ENCODE results near the gene STAT5B.
A peak's percentile ranks its signal among the peaks of the same experiment; 100 is the strongest.
"Not testable (repeated sequence)": the region's sequence is repeated elsewhere in the genome, so short reads cannot be mapped to it uniquely, and the experiment has no call there.

The STAT5B gene

DNA sequence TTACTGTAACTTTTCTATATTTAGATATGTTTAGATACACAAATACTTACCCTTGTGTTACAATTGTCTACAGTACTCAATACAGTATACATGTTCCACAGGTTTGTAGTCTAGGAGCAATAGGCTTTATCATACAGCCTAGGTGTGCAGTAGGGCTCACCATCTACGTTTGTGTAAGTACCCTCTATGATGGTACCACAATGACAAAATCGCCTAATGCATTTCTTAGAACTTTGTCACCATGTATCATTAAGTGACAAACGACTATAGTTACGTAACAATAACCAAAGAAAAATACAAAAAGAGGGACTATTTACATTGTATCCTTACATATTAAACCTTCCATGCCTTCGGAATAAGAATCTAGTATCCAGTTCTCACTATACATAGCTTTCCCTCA lies 8.0 kb downstream of the STAT5B start:
- no peak for DNase-seq (ENCODE audit: low read depth, low spot score)

- no peak for DNase-seq (ENCODE audit: low read depth, low spot score)
Measured at GRCh38 chr17:42266918-42267766, 9.0 kb downstream of the STAT5B start.

DNA sequence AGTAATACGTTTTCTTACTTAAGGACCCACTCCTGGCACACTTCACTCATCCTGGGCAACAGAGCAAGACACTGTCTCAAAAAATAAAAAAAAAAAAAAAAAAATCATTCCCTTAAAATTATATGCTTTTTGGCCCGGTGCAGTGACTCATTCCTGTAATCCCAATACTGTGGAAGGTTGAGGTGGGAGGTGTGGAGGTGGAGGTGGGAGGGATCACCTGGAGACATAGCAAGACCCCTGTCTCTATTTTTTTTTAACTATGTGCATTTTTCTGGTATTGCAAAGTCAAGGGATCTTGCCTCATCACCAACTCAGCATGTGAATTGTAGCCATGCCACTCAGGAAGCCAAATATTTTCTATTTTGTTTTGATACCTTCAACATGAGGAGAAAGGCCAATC lies 9.7 kb downstream of the STAT5B start:
- DNase-seq (ENCODE audit: low read depth, low spot score): no peak

DNA sequence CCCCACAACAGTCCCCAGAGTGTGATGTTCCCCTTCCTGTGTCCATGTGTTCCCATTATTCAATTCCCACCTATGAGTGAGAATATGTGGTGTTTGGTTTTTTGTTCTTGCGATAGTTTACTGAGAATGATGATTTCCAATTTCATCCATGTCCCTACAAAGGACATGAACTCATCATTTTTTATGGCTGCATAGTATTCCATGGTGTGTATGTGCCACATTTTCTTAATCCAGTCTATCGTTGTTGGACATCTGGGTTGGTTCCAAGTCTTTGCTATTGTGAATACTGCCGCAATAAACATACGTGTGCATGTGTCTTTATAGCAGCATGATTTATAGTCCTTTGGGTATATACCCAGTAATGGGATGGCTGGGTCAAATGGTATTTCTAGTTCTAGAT lies 11.8 kb downstream of the STAT5B start:
- DNase-seq (ENCODE audit: low read depth, low spot score): not testable (repeated sequence)

GRCh38 chr17:42260318-42260717 lies 15.9 kb downstream of the STAT5B start:
- no peak for DNase-seq (ENCODE audit: low read depth, low spot score)

DNA sequence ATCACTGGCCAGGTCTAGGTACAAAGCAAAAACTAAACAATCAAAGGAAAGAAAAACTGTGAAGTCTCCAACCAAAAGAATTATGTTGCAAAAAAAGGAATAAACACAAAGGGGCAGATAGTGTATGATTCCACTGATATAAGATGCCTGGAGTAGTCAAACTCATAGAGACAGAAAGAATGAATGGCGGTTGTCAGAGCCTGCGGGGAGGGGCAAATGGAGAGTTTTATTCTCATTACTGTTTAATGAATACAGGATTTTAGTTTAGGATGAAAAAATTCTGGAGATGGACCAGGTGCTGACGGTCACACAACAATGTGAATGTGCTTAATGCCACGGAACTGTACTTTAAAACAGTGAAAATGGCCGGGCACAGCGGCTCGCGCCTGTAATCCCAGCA lies 20.7 kb downstream of the STAT5B start:
- DNase-seq (ENCODE audit: low read depth, low spot score): no peak

- no peak for DNase-seq (ENCODE audit: low read depth, low spot score)
Measured at GRCh38 chr17:42253578-42253977, 22.6 kb downstream of the STAT5B start.

GRCh38 chr17:42252597-42253550 lies 23.3 kb downstream of the STAT5B start:
- no peak for DNase-seq (ENCODE audit: low read depth, low spot score)

- no peak for DNase-seq (ENCODE audit: low read depth, low spot score)
Measured at GRCh38 chr17:42251115-42251514, 25.1 kb downstream of the STAT5B start.

- no peak for DNase-seq (ENCODE audit: low read depth, low spot score)
Measured at GRCh38 chr17:42249681-42250446, 26.3 kb downstream of the STAT5B start.

- peak; percentile 67 for DNase-seq (ENCODE audit: low read depth, low spot score)
Measured at GRCh38 chr17:42248351-42249179, 27.6 kb downstream of the STAT5B start.

DNA sequence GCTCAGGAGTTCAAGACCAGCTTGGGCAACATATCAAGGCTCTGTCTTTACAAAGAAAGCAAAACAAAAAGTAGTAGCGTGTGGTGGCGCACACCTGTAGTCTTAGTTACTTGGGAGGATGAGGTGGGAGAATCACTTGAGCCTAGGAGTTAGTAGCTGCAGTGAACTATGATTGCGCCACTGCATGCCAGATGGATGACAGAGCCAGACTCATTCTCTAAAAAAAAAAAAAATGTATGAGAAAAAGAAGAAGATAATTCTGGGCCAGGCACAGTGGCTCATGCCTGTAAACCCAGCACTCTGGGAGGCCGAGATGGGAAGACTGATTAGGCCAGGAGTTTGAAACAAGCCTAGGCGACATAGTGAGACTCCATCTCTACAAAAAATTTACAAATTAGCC lies 28.5 kb downstream of the STAT5B start:
- no peak for DNase-seq (ENCODE audit: low read depth, low spot score)

DNA sequence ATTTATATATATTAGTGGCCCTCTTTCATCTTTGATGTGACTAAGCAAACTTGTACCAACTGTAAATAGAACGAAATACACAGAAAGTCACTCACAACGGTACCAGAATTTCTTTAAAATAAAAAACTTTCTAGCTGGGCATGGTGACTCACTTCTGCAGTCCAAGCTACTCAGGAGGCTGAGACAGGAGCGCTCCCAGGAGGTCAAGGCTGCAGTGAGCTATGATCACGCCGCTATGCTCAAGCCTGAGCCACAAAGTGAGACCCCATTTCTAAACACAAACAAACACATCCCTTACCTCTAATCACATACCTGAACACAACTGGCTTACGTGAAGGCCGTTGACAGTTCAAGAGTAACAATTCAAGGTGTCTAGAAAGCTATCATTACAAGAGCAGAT lies 29.7 kb downstream of the STAT5B start:
- no peak for DNase-seq (ENCODE audit: low read depth, low spot score)

GRCh38 chr17:42245183-42245582 lies 31.0 kb downstream of the STAT5B start:
- DNase-seq (ENCODE audit: low read depth, low spot score): not testable (repeated sequence)

- DNase-seq (ENCODE audit: low read depth, low spot score): not testable (repeated sequence)
Measured at GRCh38 chr17:42244116-42244515, 32.1 kb downstream of the STAT5B start.

DNA sequence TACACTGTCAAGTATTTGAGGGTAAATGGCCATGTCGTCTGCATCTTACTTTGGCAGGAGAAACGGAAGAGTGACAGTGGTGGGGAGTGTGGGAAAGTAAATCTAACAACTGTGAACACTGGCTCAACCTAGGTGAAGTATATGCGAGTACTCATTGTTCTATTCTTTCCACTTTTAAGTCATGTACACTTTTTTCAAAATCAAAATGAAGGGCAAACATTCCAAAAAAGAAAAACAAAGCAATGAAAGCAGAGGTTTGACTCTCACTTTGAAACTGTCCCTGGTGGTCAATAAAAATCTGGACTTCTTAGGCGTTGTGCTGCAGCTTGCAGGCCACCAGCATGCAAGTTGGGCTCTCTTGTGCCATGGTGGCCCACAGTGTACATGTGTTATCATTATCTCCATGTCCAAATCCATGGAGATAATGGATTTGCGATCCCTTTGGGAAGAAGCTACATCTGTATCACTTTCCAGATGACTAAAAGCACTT lies 32.7 kb downstream of the STAT5B start:
- no peak for DNase-seq (ENCODE audit: low read depth, low spot score)

DNA sequence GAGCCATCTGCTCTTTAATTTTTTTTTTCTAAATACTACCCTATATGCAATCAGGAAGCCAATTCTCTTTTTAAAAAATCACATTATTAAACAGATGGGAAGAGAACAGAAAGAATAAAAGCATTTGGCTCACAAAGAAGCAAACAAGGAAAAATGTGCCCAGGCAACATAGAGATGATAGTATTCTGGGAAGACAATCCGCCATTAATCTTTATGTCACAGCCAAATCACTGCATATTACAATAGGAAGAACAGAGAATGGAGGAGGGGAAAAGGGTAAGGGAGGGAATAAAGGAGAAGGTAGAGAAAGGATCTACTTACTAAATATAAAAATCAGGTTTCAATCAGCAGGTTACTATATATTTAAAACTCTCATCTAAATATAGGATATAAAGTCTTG lies 34.3 kb downstream of the STAT5B start:
- no peak for DNase-seq (ENCODE audit: low read depth, low spot score)

- not testable (repeated sequence) for DNase-seq (ENCODE audit: low read depth, low spot score)
Measured at GRCh38 chr17:42240863-42241262, 35.3 kb downstream of the STAT5B start.

DNA sequence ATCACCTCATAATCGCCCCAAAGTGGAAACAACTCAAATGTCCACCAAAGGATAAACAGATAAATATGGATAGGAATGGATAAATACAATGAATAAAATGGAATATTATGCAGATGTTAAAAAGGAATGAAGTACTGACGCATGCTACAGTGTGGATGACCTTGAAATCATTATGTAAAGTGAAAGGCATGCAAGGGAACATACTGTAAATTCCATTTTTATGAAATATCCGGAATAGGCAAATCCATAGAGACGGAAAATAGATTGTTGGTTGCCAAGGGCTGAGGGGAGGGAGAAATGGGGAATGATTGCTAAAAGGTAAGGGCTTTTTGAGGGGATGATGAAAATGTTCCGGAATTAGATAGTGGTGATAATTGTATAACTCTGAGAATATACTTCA lies 36.0 kb downstream of the STAT5B start:
- DNase-seq (ENCODE audit: low read depth, low spot score): no peak

DNA sequence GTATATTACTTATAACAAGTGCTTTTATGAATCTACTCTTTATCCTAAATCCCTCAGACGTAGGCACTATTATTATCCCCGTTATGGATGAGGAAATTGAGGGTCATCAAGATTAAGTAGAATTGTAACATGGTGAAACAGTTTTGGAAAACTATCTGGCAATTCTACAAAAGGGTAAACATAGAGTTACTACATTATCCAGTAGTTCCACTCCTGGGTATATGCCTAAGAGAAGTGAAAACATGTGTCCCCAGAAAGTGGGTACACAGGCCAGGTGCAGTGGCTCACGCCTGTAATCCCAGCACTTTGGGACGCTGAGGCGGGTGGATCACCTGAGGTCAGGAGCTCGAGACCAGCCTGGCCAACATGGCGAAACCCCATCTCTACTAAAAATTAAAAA lies 36.6 kb downstream of the STAT5B start:
- not testable (repeated sequence) for DNase-seq (ENCODE audit: low read depth, low spot score)

DNA sequence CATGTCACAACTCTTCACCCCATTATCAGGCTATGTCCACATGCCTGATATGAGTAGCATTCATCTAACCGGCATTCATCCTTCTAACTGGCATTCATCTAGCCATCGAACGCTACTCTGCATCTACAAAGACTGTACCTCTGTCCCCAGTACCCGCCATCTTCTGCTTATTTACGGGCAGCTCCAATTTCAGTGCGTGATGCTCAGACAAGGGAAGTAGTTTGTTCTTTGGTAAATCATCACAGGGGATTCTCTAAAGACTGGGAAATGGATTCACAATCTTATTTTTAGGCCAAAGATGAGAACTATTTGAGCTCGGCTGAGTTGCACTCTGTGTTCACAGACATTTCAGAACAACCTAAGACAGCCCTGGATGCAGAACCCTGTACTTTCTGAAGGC lies 39.4 kb downstream of the STAT5B start:
- DNase-seq (ENCODE audit: low read depth, low spot score): no peak
